Adrenal gland (tissue), 12 donors: ENCODE data around the gene EXOC4. TPM values are rescaled to one million over a fixed set of nuclear protein-coding genes. Genes with fewer than 3 reads are reported as not detected.

Experiments
- DNase-seq, 7 donors: peaks; one replicate each; pipeline ENCODE4 v3.0.0-alpha.2; 2019 to 2020
- H3K27ac ChIP-seq, 5 donors: fragments of 200-600 bp; sonication (generic) in 4 of 5; 1 replicate in 3 of 5; 2 replicates in 2 of 5; pipeline versions ENCODE4 v1.5.1 to v1.8.0; 2016 to 2020; ENCODE audit warnings: mild to moderate bottlenecking in 1 of 5
- H3K27me3 ChIP-seq: fragments of 200-600 bp; 2 replicates; pipeline ENCODE4 v1.8.0; 2021
- H3K36me3 ChIP-seq, 2 donors: fragments of 200-600 bp; replicated peaks in 1 of 2; 1 replicate in 1 of 2; 2 replicates in 1 of 2; pipeline versions ENCODE4 v1.5.1 to v1.8.0; 2018 to 2022
- H3K4me1 ChIP-seq, 2 donors: fragments of 200-600 bp; replicated peaks in 1 of 2; 1 replicate in 1 of 2; 2 replicates in 1 of 2; pipeline versions ENCODE4 v1.5.1 to v1.8.0; 2018 to 2021
- H3K4me3 ChIP-seq, 4 donors: fragments of 200-600 bp; sonication (generic) in 3 of 4; one replicate each; pipeline ENCODE4 v1.5.1; 2016 to 2018
- H3K9me3 ChIP-seq, 3 donors: fragments of 200-600 bp; sonication (generic) in 1 of 3; replicated peaks in 1 of 3; 1 replicate in 2 of 3; 2 replicates in 1 of 3; pipeline versions ENCODE4 v1.5.1 to v1.8.0; 2016 to 2021
- POLR2A ChIP-seq, 2 donors: fragments of 450-650 bp; IDR thresholded peaks; one replicate each; pipeline ENCODE4 v1.6.1; 2017; ENCODE audit warnings: antibody characterized with exemption in 2 of 2, mild to moderate bottlenecking in 2 of 2, moderate library complexity in 1 of 2
- WGBS, 4 donors: extraction: QIAGEN DNeasy Blood & Tissue Kit in 2 of 4; methylation state at CpG; one replicate each; pipeline versions ENCODE4 v1.1.5 to v1.1.7; 2013 to 2017; 5-methylcytosine and 5-hydroxymethylcytosine counted together
- intact Hi-C, 2 donors: fragments of 100-400 bp; cut with DNase I; formaldehyde crosslinking; loops; one replicate each; pipeline versions ENCODE4 v1.14.1 to v1.15.0; 2022 to 2023
- polyA plus RNA-seq, 3 donors: library from polyadenylated mRNA; stranded (reverse); fragments of 200-250 nt in 2 of 3; fragments of 350-450 nt in 1 of 3; fragmentation: Illumina TruSeq in 1 of 3; extraction: RNeasy Lipid Tissue Mini Kit (QIAGEN cat#74804) in 1 of 3; gene quantifications; one replicate each; pipeline ENCODE4 v1.2.3, GENCODE V29; 2013 to 2014
- total RNA-seq, 9 donors: library from RNA; depleted of rRNA in 4 of 9; stranded (reverse); fragments of >200 nt in 4 of 9; fragments of 120-200 nt in 1 of 9; fragmentation: NEBNext Ultra II Directional in 1 of 9; extraction: Animal tissue kit (Norgen Biotek cat#: 25700) in 1 of 9; gene quantifications; one replicate each; pipeline versions ENCODE4 v1.1.0 to v1.2.4, GENCODE V29; 2013 to 2023
- TF ChIP-seq, protein P1 (sequence below), 6 experiments: fragments of 450-650 bp in 4 of 6; fragments of 200-600 bp in 2 of 6; sonication (generic) in 1 of 6; IDR thresholded peaks; 1 replicate in 5 of 6; 2 replicates in 1 of 6; pipeline versions ENCODE4 v1.5.1 to v1.8.0; 2016 to 2021; ENCODE audit warnings: antibody characterized with exemption in 6 of 6, mild to moderate bottlenecking in 2 of 6, moderate library complexity in 1 of 6
- donor health status: healthy with polysubstance abuse.
- donor health status: Bipolar disorder and iron deficiency.
- donor health status: DM: yes; HTN: yes; CAD: no.
- donor health status: DM: no; HTN: no; CAD: no.
- donor health status: DM: no; HTN: no; CAD: no.
- donor health status: DM: yes; HTN: yes; CAD: no.

The EXOC4 gene
- total and polyA plus RNA-seq, 12 donors: 12.5 to 93.8 (median 67.4) TPM

DNA sequence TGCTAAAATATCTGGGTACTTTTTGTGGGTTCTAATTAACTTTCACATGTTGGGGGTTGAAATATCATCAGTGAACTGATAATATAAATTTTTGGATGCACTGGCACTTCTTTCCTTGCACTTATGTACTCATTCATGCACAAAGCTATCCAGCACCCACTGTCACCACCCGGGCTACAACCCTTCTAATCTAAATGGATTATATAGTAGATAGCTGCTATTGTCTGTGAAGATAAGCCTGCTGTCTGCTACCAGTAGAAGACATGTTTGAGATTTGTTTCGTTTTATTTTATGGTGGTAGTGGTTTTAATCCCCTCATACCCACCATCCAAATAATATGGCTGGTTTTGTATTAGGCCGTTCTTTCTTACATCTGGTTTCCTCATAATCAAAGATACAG lies 520.7 kb downstream of the EXOC4 start:
- Histone ChIP-seq H3K27me3 (no peaks in the 10 kb centered on the region), H3K9me3 (no peaks in the 10 kb centered on the region), H3K4me1 (peaks cover 0 to 4% of the 10 kb centered on the region in 2 donors), H3K27ac (no peak overlapping the region), H3K36me3 (no peaks in the 10 kb centered on the region), H3K4me3 (no peak overlapping the region)
- TF ChIP-seq, protein P1, sequence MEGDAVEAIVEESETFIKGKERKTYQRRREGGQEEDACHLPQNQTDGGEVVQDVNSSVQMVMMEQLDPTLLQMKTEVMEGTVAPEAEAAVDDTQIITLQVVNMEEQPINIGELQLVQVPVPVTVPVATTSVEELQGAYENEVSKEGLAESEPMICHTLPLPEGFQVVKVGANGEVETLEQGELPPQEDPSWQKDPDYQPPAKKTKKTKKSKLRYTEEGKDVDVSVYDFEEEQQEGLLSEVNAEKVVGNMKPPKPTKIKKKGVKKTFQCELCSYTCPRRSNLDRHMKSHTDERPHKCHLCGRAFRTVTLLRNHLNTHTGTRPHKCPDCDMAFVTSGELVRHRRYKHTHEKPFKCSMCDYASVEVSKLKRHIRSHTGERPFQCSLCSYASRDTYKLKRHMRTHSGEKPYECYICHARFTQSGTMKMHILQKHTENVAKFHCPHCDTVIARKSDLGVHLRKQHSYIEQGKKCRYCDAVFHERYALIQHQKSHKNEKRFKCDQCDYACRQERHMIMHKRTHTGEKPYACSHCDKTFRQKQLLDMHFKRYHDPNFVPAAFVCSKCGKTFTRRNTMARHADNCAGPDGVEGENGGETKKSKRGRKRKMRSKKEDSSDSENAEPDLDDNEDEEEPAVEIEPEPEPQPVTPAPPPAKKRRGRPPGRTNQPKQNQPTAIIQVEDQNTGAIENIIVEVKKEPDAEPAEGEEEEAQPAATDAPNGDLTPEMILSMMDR (IDR thresholded peaks at IDR 0.05): no peak
- TF ChIP-seq POLR2A (IDR thresholded peaks at IDR 0.05): no peak
- WGBS, 4 donors: 79 to 95% (median 91%) methylated on average over 3 of the region's 3 CpGs
- no peak for DNase-seq
- intact Hi-C loops: no loop called here

DNA sequence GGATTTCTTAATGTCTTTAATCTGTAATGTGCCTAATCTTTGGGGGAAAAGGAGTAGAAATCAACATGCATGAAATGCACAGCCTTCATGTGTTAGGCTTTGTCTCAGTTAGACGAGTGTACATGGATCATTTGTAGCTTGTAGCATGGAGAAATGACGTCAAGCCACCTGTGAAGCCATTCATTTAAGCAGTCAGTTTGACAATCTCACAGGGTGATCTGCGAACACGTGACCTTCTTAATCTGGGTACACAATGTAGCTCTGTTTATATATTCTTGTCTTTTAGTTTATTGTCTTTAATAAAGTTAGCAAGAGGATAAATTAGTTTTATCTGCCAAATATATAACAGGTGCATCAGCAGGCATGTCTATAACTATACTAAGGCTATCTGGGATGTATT lies 522.3 kb downstream of the EXOC4 start:
- Histone ChIP-seq H3K36me3 (no peaks in the 10 kb centered on the region), H3K9me3 (no peaks in the 10 kb centered on the region), H3K27me3 (no peaks in the 10 kb centered on the region), H3K27ac (no peak overlapping the region), H3K4me1 (peaks cover 0 to 4% of the 10 kb centered on the region in 2 donors), H3K4me3 (no peak overlapping the region)
- DNase-seq: peak in 1 of 7 donors; percentile 59
- 86 to 94% (median 89%) methylated on average over 4 of the region's 4 CpGs for WGBS, 4 donors
- TF ChIP-seq, protein P1 (IDR thresholded peaks at IDR 0.05): no peak
- no peak for TF ChIP-seq POLR2A (IDR thresholded peaks at IDR 0.05)
- intact Hi-C loops: no loop called here

DNA sequence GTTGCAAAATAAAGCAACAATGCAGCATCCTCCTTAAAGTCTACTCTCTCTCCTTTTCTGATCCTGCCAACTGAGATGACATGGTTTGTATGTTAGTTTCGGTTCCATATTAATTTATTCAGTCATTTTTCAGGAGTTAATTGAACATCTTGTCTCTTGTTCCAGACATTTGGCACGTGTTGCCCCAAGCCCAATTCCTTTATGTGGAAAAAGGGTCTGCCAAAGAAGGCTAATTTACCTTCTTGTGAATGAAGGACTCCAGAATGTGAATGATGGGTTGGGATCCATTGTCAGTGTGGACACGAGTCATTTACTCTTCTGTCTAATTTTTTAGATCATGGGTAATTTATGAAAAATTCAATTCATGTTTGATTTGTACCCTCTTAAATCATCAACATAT lies 523.4 kb downstream of the EXOC4 start:
- intact Hi-C loops: no loop called here

DNA sequence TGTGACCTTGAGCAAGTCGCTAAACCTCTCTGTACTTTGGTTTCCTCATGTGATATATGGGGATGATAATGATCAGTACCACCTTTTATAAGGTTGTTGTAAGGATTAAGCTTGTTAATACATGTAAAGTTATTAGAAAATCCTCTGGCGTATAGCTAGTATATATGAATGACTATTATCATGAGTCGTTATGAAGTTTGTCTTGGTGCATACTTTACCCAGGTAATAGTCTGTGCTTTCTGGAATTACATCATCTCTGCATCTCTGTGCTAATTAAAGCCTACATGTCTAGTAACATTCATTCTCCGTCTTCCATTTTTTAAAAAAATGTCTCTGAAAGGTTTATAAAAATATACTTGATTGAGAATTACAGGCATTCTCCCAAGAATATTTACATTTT lies 524.8 kb downstream of the EXOC4 start:
- DNase-seq: no peak
- no peak overlapping the region for H3K27ac ChIP-seq
- WGBS, 4 donors: 93 to 96% (median 95%) methylated on average over 4 of the region's 4 CpGs
- intact Hi-C loops: no loop called here
- H3K4me3 ChIP-seq: no peak overlapping the region
- TF ChIP-seq, protein P1 (IDR thresholded peaks at IDR 0.05): no peak
- no peak for TF ChIP-seq POLR2A (IDR thresholded peaks at IDR 0.05)
- no peaks in the 10 kb centered on the region for H3K36me3 ChIP-seq
- H3K9me3 ChIP-seq: no peaks in the 10 kb centered on the region
- no peaks in the 10 kb centered on the region for H3K4me1 ChIP-seq
- no peaks in the 10 kb centered on the region for H3K27me3 ChIP-seq

More for the DNA sequence above, 523.4 kb downstream of the EXOC4 start:
- H3K9me3 ChIP-seq: no peaks in the 10 kb centered on the region
- no peak overlapping the region for H3K27ac ChIP-seq
- no peaks in the 10 kb centered on the region for H3K27me3 ChIP-seq
- no peaks in the 10 kb centered on the region for H3K36me3 ChIP-seq
- TF ChIP-seq POLR2A (IDR thresholded peaks at IDR 0.05): no peak
- TF ChIP-seq, protein P1 (IDR thresholded peaks at IDR 0.05): no peak
- 86 to 95% (median 91%) methylated on average over 3 of the region's 3 CpGs for WGBS, 4 donors
- H3K4me3 ChIP-seq: no peak overlapping the region
- DNase-seq: no peak
- H3K4me1 ChIP-seq: peaks cover 0 to 4% of the 10 kb centered on the region in 2 donors
